Measurements from ENCODE around the gene FLVCR2. TPM values are rescaled to one million over a fixed set of nuclear protein-coding genes. Genes with fewer than 3 reads are reported as not detected.

Gene FLVCR2
- total RNA-seq, 1 experiment from 2014 or later = 12.4 TPM

GRCh38 chr14:75627406-75627805, 49.0 kb downstream of the FLVCR2 start:
- CTCF ChIA-PET = no interaction called here
- H3F3A ChIP-seq (ENCODE audit: insufficient read depth, low read depth) = no peaks in the 10 kb centered on the region
- no peak overlapping the region for H2AFZ ChIP-seq
- no peak overlapping the region for H3K4me2 ChIP-seq
- no TSS peak for BruUV-seq (replicated peaks)
- no peak overlapping the region for H3K4me3 ChIP-seq
- no peak for DNase-seq
- no peaks in the 10 kb centered on the region for H3K79me2 ChIP-seq (ENCODE audit: low read depth)
- H3K9me2 ChIP-seq (ENCODE audit: insufficient read depth) = no peaks in the 10 kb centered on the region
- intact Hi-C loops (cut with micrococcal nuclease; ENCODE audit: unreplicated experiment) = no loop called here
- no peaks in the 10 kb centered on the region for H3K4me1 ChIP-seq (replicated peaks; ENCODE audit: insufficient read depth)
- H3K36me3 ChIP-seq (ENCODE audit: low read depth) = no peaks in the 10 kb centered on the region
- POLR2A ChIA-PET (ENCODE audit: unreplicated experiment) = no interaction called here
- H3K27me3 ChIP-seq (ENCODE audit: insufficient read depth, low read depth) = no peaks in the 10 kb centered on the region
- H3K27ac ChIP-seq = no peak overlapping the region
- TF ChIP-seq CTCF (conservative IDR thresholded peaks at IDR 0.05) = no peak
- TF ChIP-seq EZH2 (IDR thresholded peaks at IDR 0.05; ENCODE audit: low read depth) = no peak
- no peaks in the 10 kb centered on the region for H3K9me3 ChIP-seq (ENCODE audit: insufficient read depth, low read depth)
- H4K20me1 ChIP-seq (ENCODE audit: insufficient read depth) = no peaks in the 10 kb centered on the region

- no peak overlapping the region for H3K4me3 ChIP-seq
- CTCF ChIA-PET = no interaction called here
- H3K36me3 ChIP-seq (ENCODE audit: low read depth) = no peaks in the 10 kb centered on the region
- DNase-seq = no peak
- H3F3A ChIP-seq (ENCODE audit: insufficient read depth, low read depth) = no peaks in the 10 kb centered on the region
- no peaks in the 10 kb centered on the region for H3K79me2 ChIP-seq (ENCODE audit: low read depth)
- intact Hi-C loops (cut with micrococcal nuclease; ENCODE audit: unreplicated experiment) = no loop called here
- POLR2A ChIA-PET (ENCODE audit: unreplicated experiment) = interaction anchor here (0.7 kb wide), 1 partner anchor 265 kb away, joined by 4 read pairs; no protein-coding TSS in a partner anchor
- TF ChIP-seq CTCF (conservative IDR thresholded peaks at IDR 0.05) (no peak), EZH2 (IDR thresholded peaks at IDR 0.05; ENCODE audit: low read depth) (no peak)
- H4K20me1 ChIP-seq (ENCODE audit: insufficient read depth) = no peaks in the 10 kb centered on the region
- no peaks in the 10 kb centered on the region for H3K9me3 ChIP-seq (ENCODE audit: insufficient read depth, low read depth)
- H3K27me3 ChIP-seq (ENCODE audit: insufficient read depth, low read depth) = no peaks in the 10 kb centered on the region
- BruUV-seq (replicated peaks) = no TSS peak
- no peak overlapping the region for H3K4me2 ChIP-seq
- no peaks in the 10 kb centered on the region for H3K9me2 ChIP-seq (ENCODE audit: insufficient read depth)
- peaks cover 5% of the 10 kb centered on the region for H3K4me1 ChIP-seq (replicated peaks; ENCODE audit: insufficient read depth)
- no peak overlapping the region for H2AFZ ChIP-seq
- no peak overlapping the region for H3K27ac ChIP-seq
These were observed 50.4 kb downstream of the FLVCR2 start for GRCh38 chr14:75628816-75629215.

GRCh38 chr14:75630695-75631452, 52.5 kb downstream of the FLVCR2 start:
- no peaks in the 10 kb centered on the region for H3K9me2 ChIP-seq (ENCODE audit: insufficient read depth)
- H4K20me1 ChIP-seq (ENCODE audit: insufficient read depth) = no peaks in the 10 kb centered on the region
- ChIA-PET POLR2A (ENCODE audit: unreplicated experiment) (no interaction called here), CTCF (no interaction called here)
- H3K27ac ChIP-seq = no peak overlapping the region
- no peaks in the 10 kb centered on the region for H3K9me3 ChIP-seq (ENCODE audit: insufficient read depth, low read depth)
- TF ChIP-seq CTCF (conservative IDR thresholded peaks at IDR 0.05) (no peak), EZH2 (IDR thresholded peaks at IDR 0.05; ENCODE audit: low read depth) (no peak)
- peaks cover 24% of the 10 kb centered on the region for H3K4me1 ChIP-seq (replicated peaks; ENCODE audit: insufficient read depth)
- no peaks in the 10 kb centered on the region for H3K79me2 ChIP-seq (ENCODE audit: low read depth)
- no peak overlapping the region for H3K4me2 ChIP-seq
- no TSS peak for BruUV-seq (replicated peaks)
- H2AFZ ChIP-seq = no peak overlapping the region
- H3K27me3 ChIP-seq (ENCODE audit: insufficient read depth, low read depth) = no peaks in the 10 kb centered on the region
- intact Hi-C loops (cut with micrococcal nuclease; ENCODE audit: unreplicated experiment) = loop anchor here (10.0 kb wide), 1 partner anchor 176 kb away; no protein-coding TSS in a partner anchor
- H3K4me3 ChIP-seq = no peak overlapping the region
- H3F3A ChIP-seq (ENCODE audit: insufficient read depth, low read depth) = peaks cover 18% of the 10 kb centered on the region
- H3K36me3 ChIP-seq (ENCODE audit: low read depth) = no peaks in the 10 kb centered on the region
- DNase-seq = no peak

Measured in PC-9 (cell line).